Measurements from ENCODE around the gene ZNF23.

The ZNF23 gene

DNA sequence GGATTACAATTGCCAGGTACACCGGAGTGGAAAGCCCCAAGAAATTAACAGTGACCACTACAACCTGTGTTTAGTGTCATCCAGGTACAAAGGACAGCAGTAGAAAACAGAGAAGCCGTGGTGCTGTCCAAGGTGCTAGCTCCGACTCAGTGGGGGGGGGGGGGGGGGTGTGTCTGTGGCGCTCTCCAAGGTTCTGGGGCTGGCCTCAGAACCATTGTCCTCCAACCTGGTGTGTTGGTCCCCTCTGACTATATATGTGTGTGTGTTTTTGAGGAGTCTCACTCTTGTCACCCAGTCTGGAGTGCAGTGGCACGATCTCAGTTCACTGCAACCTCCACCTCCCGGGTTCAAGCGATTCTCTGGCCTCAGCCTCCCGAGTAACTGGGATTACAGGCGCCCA, 5.8 kb upstream of the ZNF23 start:
- DNase-seq (ENCODE audit: low read depth), result peak; percentile 10

DNA sequence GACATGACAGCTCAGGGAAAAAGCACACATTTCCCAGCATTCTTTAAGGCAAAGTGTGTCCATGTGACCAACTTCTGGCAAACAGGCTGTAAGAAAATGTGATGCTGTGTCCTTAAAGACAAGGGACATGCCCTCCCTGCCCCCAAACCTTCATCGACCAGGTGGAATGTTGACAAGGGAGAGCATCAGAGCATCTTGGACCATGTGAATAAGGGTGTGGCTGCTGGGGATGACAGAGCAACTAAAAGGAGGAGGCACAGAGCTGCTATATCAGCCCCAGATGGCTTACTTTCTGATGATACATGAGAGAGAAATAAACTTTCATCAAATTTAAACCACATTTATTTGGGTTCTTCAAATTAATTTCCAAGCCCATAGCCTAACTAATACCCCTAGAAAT, 2.2 kb upstream of the ZNF23 start:
- DNase-seq (ENCODE audit: low read depth), result no peak

DNA sequence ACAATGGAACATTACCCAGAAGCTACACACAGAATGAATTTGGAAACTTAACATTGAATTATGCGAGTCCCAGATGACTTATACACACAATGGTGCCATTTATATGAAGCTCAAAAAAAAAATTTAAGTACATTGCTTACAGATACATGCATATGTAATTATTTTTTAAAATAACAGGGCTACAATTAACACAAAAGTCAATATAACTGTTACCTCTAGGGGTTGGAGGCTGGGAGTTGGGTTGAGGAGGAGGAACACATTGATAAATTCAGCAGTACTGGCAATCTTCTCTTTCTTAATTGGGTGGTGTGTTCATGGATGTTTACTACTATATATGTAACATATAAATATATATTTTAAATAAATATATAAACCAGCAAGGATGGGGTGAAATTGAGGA, 1.1 kb downstream of the ZNF23 start:
- no peak for DNase-seq (ENCODE audit: low read depth)

DNA sequence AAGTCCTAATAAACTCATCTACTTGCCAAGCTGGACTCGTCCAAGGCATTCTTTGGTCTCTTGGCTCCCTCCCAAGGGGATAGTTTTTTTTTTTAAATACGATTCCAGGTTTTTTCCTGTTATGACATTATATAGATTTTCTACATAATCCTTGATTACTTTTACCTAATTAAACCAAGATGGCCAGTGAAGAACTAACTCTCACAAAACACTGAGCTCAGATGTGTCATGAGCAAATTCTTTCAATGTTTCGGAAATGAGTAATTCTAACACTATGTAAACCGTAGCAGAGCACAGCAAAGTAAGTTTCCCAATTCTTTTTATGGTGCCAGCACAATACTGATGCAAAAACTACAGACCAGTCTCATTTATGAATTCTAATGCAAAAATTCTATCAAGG, 1.8 kb downstream of the ZNF23 start:
- DNase-seq (ENCODE audit: low read depth), result no peak

DNA sequence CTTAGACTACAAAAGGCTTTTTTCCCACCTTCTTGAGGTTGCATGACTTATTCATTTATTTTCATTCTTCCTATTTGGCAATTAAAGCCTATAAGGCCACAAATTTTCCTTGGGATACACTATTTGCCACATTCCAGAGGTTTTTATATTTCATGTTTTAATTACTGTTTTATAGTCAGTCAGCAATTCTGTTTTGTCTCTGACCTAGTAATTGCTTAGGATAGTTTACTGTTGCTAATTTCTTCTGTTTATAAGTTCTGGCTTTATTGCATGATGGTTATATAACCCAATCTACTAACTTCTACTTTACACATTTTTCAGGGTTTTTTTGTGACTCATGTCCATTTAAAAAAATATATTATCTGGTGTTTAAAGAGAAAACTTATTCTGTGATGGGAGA, 2.5 kb downstream of the ZNF23 start:
- no peak for DNase-seq (ENCODE audit: low read depth)

DNA sequence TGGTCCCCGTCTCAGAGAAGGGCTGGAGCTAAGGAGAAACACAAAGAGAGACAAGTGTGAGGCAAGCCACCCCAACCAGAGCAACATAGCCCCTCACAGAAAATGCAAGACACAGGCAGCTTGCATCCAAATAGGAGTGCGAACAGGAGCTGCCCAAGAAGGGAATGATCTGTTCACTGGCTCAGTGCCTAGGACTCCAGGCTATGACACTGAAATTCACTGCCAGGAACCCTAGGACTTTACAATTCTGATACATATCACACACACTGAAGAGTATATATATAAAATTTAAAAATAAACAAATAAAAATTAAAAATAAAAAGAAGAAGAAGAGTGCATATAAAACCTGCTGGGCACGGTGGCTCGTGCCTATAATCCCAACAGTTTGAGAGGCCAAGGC, 5.2 kb downstream of the ZNF23 start:
- no peak for DNase-seq (ENCODE audit: low read depth)

DNA sequence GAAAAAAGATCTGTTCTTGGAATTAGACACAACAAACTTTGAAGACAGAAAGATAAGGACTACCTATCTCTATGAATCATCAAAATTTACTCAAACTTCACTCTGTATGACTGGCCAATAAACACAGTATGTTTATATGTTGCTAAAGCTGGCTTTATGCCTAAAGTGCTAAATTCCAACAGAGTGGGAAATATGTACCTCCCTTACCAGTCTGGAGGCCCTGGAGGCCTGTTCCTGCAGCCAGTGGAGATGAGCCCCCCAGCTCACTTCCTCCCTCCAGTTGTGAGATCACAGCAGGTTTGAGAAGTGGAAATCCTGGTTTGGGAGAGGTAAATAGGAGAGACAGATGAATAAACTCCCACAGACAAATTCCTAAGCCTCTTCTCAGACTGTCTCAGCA, 9.0 kb downstream of the ZNF23 start:
- no peak for DNase-seq (ENCODE audit: low read depth)

DNA sequence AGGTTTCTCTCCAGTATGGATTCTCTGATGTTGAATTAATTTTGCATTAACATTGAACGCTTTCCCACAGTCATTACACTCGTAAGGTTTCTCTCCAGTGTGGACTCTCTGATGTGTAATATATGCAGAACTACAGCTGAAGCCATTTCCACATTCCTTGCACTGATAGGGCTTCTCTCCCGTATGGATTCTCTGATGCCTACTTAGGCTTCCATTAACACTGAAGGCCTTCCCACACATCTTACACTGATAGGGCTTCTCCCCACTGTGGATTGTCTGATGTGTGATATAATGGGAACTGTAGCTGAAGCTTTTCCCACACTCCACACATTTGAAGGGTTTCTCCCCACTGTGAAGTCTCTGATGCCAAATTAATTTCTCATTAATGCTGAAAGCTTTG, 13.0 kb downstream of the ZNF23 start:
- DNase-seq (ENCODE audit: low read depth), result no peak

DNA sequence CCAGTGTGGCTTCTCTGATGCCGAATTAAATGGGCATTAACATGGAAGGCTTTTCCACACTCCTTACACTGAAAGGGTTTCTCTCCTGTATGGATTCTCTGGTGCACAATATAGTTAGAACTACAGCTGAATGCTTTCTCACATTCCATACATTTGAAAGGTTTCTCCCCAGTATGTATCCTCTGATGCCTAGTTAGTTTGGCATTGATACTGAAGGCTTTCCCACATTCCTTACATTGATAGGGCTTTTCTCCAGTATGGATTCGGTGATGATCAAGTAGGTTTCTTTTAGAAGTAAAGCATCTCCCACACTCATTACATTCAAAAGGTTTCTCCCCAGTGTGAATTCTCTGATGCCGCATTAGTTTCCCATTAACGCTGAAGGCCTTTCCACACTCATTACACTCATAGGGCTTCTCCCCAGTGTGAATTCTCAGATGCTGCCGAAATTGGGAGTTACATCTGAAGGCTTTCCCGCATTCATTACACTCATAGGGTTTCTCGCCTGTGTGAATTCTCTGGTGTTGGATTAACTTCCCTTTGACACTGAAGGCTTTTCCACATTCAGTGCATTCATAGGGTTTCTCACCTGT, 13.7 kb downstream of the ZNF23 start:
- no peak for DNase-seq (ENCODE audit: low read depth)

DNA sequence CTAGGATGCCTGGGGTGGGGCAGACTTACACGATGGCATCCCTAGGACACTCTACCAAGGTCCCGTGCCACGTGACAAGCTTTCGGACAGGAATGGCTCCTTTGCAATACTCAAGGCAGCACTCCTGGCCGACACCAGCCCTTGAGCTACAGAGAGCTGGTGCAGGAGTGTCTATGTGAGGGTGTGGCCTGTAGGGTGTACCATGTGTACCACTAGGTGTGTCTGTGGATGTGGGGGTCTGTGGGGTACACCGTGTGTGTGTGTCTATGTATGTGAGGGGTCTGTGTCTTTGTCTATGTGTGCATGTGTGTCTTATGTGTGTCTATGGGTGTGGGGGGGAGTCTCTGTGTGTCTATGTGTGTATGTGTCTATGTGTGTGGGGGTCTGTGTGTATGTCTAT, 18.3 kb downstream of the ZNF23 start:
- no peak for DNase-seq (ENCODE audit: low read depth)

DNA sequence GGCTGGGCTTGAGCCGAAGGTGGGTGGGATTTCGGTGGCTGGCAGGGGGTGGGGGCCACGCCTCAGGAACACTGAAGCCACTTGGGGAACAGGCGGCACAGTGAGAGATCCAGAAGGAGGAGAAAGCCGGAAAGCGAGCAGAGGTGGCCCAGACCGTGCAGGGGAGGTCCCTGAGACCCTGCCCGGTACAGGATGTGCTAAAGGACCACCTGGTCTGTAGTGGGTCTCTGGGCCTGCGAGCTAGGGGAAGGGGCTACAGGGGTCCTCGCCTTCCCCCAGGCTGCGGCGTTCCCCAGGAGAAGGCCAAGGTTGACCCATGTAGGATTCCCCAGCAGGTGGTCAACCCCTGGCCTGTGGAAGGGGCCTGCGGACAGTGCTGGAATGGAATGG, 20.0 kb downstream of the ZNF23 start, which contains the start of gene TLE7:
Gene TLE7 (minus strand): TSS at position 4 of the 390 bp plus-strand sequence. CDS start 8,730 bp downstream, outside the sequence.
- DNase-seq (ENCODE audit: low read depth), result no peak

DNA sequence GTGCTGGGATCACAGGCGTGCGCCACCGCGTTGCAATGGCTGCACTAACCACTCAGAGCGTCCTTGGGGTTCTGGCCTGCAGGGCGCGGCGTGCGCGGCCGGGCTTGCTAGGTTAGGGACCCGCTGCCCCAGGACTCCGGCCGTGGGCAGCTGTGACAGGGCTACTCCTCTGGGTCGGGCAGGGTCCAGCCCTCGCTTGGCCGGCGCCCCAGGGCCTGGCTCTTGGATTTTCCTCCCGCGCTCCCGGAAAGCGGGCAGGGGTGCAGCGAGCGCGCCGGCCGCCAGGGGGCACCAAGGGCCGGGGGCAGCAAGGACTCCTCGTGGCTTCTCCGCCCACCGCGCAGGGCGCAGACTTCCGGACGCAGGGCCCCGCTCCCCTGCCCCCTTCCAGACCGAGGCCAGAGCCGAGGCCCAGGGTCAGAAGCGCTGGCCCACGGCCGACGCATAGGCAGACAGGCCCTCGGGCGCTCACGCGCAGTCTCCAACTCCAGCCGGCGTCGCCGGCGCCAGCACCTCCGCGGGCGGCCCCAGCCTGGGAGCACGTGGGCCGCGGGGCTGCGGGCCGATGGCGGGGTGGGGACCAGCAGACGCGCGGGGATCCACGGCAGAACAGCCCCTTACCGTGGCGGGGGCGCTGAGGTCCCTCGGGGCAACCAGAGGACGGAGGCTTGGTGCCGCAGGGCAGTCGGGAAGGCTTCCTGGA, 20.5 kb downstream of the ZNF23 start:
- no peak for DNase-seq (ENCODE audit: low read depth)

DNA sequence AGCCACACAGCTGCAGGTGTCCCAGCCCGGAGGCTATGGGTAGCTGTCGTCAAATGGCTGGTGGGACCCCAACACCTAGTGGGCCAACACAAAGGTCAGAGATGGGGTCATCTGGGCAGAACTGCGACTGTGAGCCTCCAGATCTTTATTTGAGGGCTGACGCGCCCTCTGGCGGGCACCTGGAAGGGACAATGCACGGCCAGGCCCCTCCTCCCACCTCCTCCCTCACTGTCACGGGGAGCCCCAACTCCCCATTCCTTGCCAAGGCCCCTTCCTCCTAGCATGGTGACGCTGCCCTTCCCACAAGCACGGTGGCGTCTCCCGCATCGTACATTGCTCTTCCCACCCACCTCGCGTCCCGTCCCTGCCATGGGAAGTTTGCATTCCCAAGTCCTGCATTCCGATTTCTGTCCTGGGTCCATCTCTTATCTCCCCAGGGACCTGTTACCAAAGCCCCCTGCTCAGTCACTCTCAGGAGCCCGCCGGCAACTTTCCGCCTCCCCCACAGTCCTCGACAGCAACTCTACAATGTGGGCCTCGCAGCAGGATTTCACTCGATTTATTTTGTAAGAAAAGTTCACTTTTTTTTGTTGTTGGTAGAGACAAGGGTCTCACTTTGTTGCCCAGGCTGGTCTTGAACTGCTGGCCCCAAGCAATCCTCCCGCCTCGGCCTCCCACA, 21.2 kb downstream of the ZNF23 start:
- DNase-seq (ENCODE audit: low read depth), result no peak

DNA sequence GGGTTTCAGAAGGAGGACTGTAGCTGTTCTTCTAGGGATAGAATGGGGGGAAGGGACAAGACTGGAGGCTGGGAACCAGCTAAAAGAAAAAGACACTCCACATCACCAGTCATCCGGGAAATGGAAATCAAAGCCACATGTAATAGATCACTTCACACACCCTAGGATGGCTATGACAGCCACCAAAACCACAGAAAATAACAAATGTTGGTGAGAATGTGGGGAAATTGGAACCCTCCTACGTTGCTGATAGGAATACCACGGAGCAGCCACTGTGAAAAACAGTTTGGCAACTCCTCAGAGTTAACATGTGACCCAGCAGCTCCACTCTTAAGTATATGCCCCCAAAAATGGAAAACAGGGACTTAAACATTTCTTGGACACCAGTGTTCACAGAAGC, 22.5 kb downstream of the ZNF23 start:
- no peak for DNase-seq (ENCODE audit: low read depth)

DNA sequence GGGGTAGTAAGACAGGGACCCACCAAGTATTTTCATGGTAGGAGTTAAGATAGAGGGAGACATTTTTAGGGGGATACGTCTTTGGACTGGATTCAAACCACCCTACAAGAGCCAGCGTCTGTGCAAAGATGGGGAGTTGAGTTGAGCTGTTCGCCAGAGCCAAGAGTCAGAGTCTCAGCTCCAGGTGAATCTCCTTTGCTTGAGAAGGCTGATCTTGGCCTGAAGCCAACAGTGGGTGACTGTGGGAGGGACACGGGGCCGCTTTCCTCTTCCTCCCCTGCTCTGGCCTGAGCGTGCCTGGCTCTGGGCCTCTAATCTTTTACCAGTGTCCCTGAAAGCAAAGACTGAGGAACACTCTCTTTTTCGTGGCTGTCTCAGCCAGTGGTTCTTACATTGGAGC, 25.6 kb downstream of the ZNF23 start:
- no peak for DNase-seq (ENCODE audit: low read depth)

DNA sequence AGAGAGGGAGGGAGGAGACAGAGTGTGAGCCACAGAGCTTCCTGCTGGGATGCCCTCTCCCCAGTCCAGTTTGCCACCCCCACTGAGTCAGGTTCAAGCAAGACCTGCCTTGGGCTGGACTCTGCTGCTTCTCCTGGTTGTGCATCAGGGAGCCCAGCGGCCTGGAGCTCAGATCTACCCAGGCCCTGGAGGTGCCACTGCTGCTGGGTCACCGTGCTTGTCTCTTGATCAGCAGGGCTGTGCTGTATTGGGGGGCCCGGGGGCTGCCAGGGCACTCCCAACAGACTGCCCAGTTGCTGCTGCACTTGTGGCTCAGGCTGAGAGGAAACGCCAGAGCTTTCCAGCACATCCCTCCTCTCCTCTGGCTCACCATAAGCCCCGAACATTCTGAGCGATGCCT, 29.1 kb downstream of the ZNF23 start:
- DNase-seq (ENCODE audit: low read depth), result no peak

DNA sequence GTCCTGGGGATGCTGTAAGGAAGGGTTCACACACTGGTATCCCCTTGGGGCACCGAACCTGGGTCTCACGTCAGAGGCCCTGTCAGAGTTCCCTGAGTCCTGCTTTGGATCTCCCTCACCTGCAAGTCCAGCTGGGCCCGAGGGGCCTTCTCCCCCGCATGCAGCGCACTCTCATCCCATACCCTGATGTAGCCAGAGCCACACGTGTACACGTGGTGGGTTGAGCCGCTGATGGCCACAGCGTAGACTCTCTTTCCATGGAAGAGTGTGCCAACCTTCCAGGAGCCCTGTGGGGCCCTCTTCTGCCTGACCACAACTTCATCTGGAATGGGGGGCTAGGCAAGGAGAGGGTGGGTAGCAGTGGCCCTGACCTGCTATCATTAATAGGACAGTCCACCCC, 30.1 kb downstream of the ZNF23 start:
- DNase-seq (ENCODE audit: low read depth), result no peak

DNA sequence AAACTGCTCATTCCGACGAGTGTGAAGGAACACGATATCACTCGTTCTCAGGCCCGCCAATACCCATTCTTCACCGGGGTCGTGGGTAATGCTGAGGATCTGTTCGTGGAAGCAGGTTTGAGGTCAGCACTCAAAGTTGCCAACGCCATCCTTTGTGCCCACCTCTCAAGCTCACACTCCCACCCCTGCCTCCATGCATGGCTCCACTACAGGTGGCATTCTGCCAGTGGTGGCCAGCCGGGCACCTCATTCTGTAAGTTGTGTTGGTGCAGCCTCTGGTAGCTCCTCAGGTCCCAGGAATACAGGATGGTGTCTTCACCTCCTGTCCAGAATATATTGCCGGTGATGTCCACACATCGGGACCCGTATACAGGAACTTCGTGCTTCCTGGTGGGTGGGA, 30.9 kb downstream of the ZNF23 start:
- DNase-seq (ENCODE audit: low read depth), result no peak

DNA sequence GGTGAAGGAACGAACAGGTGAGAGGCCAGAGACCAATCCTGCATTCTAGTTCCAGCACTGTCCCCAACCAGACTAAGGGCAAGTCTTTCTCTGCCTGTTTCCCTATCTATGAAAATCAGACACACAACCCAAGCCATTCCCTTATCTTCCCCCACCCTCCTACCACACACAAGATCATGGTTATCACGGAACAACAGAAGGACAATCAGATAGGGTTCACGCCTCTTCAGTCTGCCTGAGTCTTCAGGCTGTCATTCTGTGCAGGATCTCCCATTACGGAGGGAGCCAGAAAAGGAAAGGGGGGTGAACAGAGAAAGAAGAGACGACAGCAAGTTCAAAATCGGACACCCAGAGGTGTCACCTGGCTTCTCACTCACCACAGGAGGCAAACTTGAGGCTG, 31.3 kb downstream of the ZNF23 start:
- no peak for DNase-seq (ENCODE audit: low read depth)

DNA sequence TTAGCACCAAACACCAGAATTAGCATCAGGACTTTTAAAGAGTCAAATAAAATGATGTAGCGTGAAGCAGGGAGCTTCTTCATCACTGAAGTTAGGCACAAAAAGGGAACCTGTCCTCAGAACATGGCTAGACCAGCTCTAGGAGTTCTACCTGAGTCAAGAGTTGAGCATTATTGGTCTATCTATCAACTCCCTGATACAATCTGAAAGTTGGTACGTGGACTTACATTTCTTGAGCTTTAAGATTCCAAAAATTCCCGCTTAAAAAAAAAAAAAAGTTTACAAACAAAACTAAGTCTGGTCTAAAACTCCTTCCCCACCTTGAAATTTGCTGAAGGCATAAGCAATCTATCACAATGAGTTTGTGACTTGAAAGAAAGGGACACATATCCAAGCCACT, 32.5 kb downstream of the ZNF23 start:
- no peak for DNase-seq (ENCODE audit: low read depth)

DNA sequence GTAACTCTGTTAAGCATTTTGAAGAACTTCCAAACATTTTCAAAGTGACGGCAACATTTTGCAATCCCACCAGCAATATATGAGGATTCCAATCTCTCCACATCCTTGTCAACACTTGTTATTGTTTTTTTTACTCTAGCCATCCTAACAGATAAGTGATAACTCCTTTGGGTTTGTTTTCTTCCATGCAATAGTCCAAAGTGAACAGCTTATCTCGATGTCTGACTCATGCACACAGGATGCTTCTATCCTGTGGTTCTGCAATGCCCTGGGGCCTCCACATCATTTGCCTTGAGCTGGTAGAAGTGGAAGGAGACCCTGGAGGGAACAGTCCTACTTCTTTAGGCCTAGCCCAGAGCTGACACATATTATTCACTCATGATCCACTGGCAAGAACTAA, 33.2 kb downstream of the ZNF23 start:
- DNase-seq (ENCODE audit: low read depth), result no peak

DNA sequence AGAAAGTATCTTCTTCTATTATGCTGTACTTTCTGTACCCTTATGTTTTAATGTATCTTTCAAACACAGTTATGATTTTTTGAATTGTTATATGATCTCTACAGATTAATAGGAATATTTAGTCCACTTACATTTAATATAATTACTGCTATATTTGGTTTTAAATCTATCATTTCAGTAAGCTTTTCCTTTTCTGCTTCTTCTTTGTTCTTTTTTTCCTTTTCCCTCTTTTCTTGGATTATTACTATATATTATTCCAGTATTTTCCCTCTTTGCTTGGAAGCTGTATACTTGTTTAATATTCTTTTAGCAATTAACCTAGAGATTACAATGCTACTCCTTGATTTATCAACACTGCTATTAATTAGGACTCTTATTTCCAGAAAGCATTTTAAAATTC, 33.7 kb downstream of the ZNF23 start:
- DNase-seq (ENCODE audit: low read depth), result no peak

DNA sequence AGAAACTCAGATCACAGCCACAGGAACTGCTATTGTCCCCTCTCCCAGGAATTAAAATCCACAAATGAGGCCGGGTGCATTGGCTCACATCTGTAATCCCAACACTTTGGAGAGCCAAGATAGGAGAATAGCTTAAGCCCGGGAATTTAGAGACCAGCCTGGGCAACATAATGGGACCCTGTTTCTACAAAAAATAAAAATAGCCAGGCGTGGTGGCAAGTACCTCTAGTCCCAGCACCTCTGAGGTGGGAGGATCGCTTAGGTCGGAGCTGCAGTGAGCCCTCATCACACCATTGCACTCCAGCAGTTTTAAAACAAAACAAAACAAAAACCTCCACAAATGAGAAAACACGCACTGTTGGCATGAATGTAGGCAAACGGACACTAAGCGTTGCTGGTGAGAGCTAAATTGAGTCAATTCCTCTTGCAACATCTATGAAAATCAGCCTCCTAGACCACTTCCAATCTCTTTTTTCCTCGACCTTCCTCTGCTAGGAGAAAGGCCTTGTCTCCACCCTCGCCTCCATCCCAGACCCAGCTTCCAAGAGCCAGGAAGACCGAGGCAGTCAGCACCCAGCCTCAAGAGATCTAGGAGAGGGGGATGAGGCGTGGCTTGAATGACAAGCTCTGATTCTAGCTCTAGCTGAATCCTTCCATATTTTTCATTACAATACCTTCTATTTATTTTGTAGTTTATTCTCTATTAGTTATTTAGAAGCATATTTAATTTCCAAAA, 35.0 kb downstream of the ZNF23 start:
- no peak for DNase-seq (ENCODE audit: low read depth)
